NCI-H2107 treated with DMSO at 0.1 percent for 48 hours (cell line): Measurements from ENCODE around the gene ANOS1.
A peak's percentile ranks its signal among the peaks of the same experiment; 100 is the strongest.
"Not testable (repeated sequence)": the region's sequence is repeated elsewhere in the genome, so short reads cannot be mapped to it uniquely, and the experiment has no call there.

Source experiments
- DNase-seq: peaks from one replicate; lab custom pipeline; 2025; ENCODE audit not compliant: unreplicated experiment; lab: John Stamatoyannopoulos, UW

Gene ANOS1

DNA sequence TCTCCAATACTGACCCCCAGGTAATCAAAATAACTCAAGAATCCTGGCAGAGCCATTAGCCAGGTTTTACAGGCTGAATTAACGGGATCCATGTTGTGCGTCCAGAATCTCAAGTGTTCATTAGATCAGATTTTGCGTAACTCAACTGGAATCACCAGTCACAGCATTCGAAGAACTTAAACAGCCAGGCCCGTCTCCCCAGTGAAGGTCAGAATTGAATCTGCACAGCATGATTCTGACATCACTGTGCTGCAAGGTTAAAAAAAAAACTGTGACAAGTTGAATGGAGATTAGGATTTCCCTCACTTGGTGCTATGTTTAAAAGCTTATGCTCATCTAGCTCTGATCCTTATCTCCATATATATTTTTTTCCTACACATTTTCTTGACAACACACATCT lies 96.1 kb downstream of the ANOS1 start:
- no peak for DNase-seq

DNA sequence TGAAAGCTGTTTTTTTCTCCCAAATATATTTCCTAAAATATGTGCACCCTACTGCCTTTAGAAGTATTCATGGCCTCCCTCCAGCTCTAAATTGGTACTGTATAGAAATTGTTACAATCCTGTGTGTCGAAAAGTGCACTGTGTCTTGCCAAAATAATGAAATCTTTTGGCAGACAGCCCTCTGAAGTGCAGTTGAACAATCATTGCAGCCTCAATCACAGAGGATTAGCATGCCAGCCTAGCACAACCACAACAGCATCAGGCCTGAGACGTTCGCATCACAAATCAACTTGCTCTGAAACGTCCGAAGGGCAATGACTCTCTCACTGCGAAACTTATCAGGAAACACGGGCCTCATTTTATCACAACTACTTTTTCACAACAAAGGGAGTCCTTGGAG lies 99.0 kb downstream of the ANOS1 start:
- DNase-seq = no peak

DNA sequence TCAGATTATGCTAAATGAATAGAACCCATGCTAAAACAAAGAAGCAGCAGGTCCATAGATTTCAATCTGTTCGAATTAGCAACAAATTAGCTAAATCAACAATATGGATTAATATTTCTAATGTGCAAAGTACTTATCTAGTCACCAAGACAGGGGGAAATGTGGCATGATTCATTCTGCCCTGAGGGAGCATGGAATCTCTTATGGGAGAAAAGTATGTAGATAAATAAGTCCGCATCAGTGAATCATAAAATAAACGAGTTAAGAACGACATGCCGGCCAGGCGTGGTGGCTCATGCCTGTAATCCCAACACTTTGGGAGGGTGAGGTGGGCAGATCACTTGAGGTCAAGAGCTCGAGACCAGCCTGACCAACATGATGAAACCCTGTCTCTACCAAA lies 102.1 kb downstream of the ANOS1 start:
- no peak for DNase-seq

DNA sequence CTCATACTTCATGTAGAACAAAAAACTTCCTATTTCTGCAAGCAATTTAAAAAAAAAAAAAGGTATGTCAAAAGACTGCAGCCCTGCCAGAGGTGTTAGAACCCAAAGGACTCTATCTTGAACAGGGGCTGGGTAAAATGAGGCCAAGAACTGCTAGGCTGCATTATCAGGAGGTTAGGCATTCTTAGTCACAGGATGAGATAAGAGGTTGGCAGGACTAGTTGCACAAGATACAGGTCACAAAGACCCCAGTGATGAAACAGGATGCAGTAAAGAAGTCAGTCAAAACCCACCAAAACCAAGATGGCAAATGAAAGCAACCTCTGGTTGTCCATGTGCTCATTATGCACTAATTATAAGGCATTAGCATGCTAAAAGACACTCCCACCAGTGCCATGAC lies 104.1 kb downstream of the ANOS1 start:
- no peak for DNase-seq

DNA sequence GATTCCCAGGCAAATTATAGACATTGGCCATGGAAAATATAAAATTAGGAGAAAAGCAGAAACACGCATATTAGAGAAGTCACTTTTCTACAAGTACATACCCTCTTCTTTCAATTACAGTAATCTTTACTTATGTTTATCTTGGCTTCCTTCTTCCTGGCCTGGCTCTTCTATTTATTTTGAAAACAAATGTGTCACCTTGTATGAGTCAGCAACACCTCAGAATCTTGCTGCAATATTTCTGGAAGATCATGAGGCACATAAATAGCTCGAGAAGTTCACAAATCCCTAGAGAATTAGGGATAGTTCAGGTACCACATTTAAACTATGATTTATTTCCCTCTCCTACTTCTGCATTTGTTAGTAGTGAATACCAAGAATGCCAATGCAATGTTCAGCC lies 124.6 kb downstream of the ANOS1 start:
- no peak for DNase-seq

DNA sequence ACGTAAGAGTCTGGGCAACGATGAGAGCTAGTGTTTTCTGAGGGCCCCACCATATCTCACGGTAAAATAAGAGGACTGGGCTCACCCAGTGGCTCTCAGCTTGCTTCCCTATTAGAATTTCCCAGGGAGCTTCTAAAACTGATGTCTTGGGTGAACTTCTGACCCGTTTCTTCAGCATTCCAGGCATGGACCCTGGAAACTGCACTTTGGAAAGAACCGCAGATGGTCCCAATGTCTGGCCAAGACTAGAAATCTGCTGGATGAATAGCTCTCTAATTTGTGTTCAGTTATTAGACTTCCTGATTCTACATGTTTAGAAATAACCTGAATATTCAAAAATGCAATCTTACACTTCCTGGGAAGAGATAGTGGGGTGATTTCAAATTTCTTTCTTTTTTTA lies 127.8 kb downstream of the ANOS1 start:
- no peak for DNase-seq

DNA sequence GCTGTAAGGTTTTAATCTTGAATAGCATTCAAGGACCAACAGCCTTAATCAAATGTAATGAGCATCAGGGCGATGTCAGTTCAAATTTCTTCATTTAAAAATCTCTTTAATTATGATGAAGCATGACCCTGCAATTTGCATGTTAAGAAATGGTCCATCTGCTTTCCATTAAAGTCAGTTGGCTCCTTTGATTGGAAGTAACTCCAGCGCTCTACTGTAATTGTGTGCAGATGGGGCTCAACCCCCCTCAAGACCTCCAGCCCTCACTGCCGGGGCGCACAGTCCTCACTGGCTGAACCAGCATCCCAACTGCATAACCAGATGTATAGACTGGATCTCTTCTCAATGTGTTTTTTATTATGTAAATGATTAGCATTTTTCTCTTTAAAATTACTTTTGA lies 140.4 kb downstream of the ANOS1 start:
- no peak for DNase-seq

DNA sequence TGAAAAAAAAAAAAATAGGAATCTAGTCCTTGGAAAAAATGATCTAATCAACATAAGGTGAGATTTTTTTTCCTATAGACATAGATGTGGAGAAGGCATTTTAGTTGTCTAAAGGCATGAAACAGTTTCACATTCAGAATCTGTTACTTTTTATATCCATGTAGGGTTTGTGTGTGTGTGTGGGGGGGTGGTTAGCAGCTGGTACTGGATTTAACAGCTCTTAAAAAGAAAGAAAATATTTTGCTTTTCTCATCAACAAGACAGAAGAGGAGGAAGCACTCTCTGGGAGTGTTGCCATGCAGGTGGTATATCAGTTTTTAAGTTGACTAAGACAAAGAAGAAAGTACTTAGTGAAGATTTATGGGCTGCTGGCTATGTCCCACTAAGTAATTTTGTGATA lies 145.0 kb downstream of the ANOS1 start:
- no peak for DNase-seq

DNA sequence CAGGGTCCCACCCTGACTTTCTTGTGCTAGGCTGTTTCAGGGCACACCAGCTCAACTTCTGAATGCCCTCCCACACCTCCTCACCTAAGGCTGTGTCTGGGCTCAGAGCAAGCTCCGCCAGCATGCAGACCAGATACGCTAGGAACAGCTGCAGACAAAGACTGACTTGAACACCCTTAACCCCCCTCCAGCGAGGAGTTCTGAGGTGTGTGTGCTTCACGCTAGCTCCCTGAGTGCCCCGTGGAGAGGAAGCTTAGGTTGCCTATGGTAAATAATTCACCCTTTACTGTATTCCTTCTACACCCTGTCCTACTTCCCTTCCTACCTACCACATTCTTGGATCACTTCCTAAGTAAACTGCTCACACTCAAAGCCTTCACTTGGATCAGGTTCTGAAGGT lies 152.3 kb downstream of the ANOS1 start:
- DNase-seq = no peak

DNA sequence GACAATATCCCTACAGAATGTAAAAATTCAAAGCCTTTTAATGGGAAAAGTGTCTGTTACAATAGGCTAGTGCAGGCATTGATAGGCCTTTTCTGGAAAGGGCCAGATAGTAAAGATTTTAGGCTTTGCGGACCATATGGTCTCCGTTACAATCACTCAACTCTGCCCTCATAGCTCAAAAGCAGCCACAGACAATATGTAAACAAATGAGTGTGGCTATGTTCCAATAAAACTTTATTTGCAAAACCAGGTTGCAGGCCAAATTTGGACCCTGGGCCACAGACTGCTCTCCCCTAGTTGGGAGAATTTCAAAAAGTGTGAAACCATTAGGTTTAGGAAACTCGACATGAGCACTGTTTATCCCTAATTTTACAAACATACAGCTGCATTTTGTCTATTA lies 155.1 kb downstream of the ANOS1 start:
- no peak for DNase-seq

DNA sequence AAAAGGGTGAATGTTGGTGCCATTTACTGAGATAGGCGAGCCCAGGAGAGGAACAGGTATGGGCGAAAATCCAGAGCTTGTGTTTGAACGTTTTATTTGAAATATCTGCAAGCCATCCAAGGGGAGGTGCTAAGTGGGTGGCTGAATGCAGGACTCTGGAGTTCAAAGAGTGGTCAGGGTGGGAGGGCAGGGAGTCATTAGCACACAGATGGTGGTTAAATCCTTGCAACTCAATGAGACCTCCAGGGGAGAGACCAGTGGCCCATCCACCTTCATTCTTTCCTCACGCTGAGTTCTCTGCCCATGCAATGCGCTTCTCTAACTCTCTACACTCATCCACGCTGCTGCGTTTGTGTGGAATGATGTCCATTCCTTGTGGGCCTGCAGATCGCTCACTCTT lies 166.2 kb downstream of the ANOS1 start:
- no peak for DNase-seq

DNA sequence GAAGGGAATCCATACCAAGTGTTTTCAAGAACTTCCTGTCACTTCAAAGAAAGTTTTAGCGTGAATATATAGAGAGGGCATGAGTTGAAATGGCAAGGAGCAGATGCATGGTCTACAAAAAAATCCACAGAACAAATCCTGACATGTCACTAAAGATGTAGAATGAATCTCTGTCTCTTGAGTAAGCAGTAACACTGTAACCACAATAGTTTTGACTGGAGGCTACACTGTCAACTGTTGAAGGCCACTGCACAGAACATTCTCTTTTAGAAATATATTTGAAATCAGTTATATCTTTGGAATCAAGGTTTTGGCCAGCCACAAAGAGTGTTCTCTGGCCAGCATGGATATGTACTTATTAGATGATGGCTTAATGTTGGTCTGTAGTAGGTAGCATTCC lies 183.5 kb downstream of the ANOS1 start:
- no peak for DNase-seq

DNA sequence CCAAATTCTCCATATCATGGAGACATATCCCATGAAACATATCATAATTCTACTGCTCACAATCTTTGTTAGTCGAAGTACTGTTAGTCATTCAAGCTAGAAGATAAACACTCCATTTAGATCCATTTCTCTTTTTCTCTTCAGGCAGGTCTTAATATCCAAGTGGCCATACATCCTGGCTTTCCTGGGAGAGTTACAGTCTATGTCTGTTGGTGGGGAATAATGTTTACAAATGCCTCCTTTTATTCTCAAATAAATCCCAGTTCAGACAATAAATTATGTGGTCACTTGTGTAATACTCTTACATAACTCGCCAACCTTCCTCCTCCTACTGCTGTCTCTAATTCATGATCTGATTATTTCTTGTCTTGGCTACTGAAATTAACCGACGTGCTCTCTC lies 185.2 kb downstream of the ANOS1 start:
- DNase-seq = no peak

DNA sequence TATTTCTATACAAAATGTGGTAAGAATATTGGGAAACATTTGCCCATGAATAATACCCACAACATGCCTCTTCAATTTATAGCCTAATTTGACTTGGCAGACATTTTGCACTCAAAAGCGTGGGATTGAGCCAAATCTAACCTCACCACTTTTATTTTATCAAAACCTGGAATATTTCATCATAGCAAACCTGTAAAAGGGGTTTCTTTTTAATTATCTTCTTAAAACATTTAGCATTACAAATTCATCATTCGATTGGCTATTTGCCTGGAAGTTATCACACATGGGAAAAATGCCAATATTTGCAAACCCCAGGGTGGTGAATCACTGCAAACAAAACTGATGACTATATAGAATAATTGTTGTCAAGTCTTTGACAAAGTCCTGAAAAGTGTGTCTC lies 211.1 kb downstream of the ANOS1 start:
- no peak for DNase-seq

DNA sequence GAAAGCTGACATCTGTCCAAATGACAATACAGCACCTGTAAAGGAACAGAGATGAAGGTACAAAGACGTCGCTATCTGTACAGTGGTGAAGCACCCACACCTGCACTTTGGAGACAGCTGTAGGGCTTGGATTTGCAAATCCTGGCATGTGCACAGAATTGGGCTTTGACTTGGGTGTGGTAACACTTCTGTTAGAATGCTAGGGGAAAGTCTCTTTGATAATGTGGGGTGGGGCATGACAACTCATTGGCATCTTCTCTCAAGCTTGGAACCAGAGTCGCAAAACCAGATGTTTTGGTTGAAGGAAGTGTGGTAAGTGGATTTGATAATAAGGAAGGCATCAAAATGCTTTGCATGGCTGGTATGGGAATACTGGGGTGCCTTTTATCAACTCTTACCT lies 211.8 kb downstream of the ANOS1 start:
- DNase-seq = no peak

DNA sequence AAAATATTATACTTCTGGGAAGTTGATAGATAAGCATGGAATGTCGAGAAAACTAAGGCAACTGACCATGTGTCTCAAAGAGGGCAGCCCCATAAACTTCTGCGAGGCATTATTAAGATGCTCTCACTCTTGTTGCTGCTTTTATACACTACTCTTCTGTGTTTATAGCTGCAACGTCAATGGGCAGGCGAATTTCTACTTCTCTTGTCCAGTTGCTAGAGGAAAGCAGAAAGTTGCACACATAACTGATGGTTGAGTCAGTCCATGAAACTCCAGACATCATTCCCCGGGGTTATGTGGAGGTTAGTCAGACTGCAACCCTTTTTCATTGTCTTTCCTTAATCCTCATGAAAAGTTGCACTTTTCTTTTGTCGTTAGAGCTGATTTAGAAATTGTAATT lies 227.5 kb downstream of the ANOS1 start:
- DNase-seq = no peak

DNA sequence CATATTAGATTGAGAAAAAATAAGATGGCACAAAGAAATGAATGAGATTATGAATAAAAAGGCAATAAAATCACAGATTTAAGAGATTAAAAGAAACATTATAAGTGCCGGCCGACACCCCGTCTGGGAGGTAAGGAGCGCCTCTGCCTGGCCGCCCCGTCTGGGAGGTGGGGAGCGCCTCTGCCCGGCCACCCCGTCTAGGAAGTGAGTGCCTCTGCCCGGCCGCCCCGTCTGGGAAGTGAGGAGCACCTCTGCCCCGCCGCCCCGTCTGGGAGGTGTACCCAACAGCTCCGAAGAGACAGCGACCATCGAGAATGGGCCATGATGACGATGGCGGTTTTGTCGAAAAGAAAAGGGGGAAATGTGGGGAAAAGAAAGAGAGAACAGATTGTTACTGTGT lies 229.8 kb downstream of the ANOS1 start:
- not testable (repeated sequence) for DNase-seq

DNA sequence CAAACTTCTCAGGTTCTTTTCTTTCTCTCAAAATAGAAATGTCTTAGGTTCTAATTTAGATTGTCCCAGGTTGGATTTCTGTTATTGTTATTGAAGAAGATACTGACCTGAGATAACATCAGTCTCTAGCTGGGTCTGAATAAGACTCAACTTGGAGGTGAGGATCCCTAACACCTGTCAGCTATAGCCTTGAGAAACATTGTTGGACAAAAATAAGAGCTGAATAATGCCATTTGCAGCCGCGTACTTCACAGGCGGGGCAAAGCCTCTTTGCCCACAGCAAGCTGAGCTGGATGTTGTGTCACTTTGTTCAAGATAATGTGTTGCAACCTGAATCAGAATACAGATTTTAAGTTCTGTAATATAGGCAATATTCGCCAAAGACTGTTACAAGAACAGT lies 231.7 kb downstream of the ANOS1 start:
- no peak for DNase-seq

DNA sequence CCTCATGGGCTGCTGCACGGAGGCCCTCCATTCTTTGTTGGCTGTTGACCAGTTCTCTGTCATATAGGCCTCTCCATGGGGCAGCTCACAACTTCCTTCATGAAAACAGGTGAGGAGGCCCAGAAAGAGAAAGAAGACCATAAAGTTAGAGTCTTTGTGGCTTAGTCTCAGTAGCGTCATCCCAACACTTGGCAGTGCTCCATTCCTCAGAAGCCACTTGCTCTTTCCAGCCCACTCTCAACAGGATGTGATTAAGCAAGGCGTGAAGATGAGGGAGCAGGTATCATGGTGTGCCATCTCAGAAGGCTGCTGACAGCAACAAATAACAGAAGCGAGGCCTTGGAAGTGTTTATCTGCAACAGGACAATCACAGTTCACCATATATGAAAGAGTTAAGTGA lies 236.9 kb downstream of the ANOS1 start:
- not testable (repeated sequence) for DNase-seq

DNA sequence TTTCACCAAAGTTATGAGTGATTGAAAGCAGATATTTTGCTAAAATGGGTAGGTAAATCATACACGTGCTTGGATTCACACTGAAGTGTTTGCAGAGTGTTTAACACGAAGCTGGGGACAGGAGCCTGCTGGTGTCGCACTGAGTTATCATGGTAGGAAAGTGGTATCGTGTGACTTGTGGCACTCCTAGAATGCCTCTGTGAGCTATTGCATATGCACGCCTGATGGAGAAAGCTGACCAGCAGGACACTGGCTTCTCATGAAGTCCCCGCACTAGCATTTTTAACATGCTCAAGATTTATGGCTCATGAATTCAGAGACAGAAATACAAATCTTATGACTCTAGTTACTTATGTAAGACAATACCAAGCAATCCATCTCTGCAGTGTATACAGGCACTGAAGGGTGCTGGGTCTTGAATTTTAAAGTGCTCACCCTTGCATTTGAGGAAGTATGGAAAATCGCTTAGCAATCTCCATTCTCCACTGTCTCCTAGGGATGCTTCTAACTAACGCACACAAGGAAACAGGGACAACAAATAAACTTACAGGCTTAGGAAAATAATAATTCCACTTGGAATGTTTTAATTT lies 247.5 kb downstream of the ANOS1 start:
- DNase-seq = peak; percentile 42
